ENCODE data around the gene SSPN.

SSPN gene

DNA sequence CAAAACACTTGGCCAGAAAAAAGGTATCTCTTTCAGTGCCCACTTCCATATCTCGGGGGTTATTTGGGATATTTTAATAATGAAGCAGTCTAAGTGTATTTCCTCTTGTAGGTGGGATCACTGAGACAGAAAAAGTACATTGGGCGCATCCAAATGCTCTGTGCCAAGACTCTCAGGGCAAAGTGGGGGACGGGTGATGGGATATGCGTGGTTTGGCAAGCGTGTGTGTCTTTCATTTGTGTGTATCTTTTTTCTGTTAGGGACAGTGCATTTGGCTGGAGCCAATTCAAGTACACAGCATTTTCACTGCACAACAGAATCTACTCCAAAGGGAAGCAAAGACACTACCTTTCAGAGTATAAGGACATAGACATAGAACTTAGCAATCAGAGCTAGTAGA, 29.3 kb downstream of the SSPN start:
- TF ChIP-seq, protein P1, sequence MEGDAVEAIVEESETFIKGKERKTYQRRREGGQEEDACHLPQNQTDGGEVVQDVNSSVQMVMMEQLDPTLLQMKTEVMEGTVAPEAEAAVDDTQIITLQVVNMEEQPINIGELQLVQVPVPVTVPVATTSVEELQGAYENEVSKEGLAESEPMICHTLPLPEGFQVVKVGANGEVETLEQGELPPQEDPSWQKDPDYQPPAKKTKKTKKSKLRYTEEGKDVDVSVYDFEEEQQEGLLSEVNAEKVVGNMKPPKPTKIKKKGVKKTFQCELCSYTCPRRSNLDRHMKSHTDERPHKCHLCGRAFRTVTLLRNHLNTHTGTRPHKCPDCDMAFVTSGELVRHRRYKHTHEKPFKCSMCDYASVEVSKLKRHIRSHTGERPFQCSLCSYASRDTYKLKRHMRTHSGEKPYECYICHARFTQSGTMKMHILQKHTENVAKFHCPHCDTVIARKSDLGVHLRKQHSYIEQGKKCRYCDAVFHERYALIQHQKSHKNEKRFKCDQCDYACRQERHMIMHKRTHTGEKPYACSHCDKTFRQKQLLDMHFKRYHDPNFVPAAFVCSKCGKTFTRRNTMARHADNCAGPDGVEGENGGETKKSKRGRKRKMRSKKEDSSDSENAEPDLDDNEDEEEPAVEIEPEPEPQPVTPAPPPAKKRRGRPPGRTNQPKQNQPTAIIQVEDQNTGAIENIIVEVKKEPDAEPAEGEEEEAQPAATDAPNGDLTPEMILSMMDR (IDR thresholded peaks at IDR 0.05; ENCODE audit: insufficient read depth, low read depth, low read length, missing control alignments) = no peak

DNA sequence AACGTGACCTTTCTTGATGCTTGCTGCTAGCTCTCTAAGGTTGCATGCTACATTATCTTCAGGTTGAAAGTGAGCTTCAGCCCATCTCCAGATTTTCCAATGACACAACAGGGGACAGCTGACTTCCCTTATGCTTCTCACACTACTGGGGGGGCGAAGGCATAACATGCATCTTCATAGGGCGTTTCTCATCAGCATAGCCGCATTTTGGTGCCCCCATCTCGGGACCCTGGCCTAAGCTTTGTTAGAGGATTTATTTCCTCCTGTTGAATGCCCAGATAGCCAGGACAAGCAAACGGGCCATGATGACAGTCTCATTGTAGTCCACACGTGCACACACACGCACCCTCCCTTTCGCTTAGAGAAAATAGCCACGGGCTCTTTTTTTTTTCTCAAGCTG, 30.7 kb downstream of the SSPN start:
- H3K4me3 ChIP-seq (ENCODE audit: low read length) = no peak overlapping the region
- TF ChIP-seq, protein P1 (IDR thresholded peaks at IDR 0.05; ENCODE audit: insufficient read depth, low read depth, low read length, missing control alignments) = no peak
- no peak for DNase-seq (ENCODE audit: low read depth)

More for the DNA sequence above, 29.3 kb downstream of the SSPN start:
- DNase-seq (ENCODE audit: low read depth) = no peak
- no peak overlapping the region for H3K4me3 ChIP-seq (ENCODE audit: low read length)

DNA sequence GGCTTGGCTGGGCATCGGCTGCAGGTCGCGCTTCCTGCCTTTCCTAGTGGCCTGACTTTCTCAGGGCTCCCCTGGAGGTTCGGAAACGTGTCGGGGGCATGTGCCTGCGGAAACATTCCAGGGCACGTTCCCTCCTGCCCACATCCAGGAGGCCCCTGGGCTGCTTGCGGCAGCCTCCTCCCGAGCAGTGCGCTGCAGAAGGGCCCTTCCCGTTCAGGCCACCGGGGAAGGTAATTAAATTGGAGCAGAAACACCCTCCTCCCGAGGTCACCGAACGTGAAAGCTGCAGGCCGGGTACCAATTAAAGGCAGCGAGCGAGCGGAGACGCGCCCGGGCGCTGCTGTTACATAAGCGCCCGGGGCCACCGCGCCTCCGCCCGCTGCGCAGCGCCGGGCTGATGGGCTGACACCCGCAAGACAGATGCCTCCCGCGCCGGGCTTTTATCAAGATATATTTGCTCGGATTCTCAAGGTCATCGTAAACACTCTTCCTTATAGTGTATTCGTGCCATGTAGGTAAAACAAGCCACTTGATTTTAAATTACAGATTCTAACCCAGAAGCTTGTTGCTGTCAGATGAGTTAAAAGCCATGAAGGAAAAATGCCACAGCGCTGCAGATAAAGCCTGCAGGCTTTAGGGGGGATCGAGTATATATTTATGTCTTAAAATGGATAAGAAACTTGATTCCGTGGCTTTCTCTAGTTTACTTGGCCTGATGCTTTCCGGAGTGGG, 31.4 kb downstream of the SSPN start:
- peak; percentile 68 for DNase-seq (ENCODE audit: low read depth)
- TF ChIP-seq, protein P1 (IDR thresholded peaks at IDR 0.05; ENCODE audit: insufficient read depth, low read depth, low read length, missing control alignments) = no peak
- peak overlapping the region; percentile 35 for H3K4me3 ChIP-seq (ENCODE audit: low read length)

DNA sequence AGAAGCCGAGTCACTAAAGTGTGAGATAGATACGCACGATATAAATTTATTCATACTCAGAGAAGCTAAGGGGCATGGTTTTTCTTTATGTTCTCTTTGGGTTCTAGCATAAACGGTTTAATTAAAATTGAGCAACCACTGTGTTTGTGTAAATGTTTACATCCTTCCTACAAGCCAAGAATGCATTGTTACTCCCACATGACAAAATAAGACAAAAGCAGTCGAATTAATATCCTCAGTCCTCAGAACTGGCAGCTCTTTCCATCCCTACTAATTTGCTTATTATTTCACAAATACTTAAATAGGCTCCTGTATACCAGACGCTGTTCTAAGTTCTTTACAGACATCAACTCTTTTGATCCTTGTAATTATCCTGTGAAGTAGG, 32.0 kb downstream of the SSPN start:
- no peak overlapping the region for H3K4me3 ChIP-seq (ENCODE audit: low read length)

DNA sequence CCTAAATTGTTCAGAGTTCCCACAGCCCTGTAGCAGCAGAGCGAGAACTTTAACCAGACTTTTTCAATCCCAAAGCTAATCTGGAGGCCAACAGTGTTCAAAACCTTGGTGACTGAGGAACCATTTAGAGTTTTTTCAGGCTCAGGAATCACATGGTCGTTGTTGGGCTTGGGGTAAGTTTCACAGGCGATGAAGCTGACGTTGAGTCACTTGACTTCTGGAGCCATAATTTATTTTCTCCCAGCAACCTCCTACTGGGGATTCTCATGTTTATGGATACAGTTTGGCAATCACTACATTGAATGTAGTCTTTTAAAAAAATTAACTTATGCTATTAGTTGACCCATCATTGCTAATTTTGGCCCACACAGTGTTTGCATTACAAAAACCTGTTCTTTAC, 34.5 kb downstream of the SSPN start:
- TF ChIP-seq, protein P1 (IDR thresholded peaks at IDR 0.05; ENCODE audit: insufficient read depth, low read depth, low read length, missing control alignments) = no peak
- no peak overlapping the region for H3K4me3 ChIP-seq (ENCODE audit: low read length)
- no peak for DNase-seq (ENCODE audit: low read depth)

More for the DNA sequence above, 32.0 kb downstream of the SSPN start:
- DNase-seq (ENCODE audit: low read depth) = no peak
- TF ChIP-seq, protein P1 (IDR thresholded peaks at IDR 0.05; ENCODE audit: insufficient read depth, low read depth, low read length, missing control alignments) = no peak

DNA sequence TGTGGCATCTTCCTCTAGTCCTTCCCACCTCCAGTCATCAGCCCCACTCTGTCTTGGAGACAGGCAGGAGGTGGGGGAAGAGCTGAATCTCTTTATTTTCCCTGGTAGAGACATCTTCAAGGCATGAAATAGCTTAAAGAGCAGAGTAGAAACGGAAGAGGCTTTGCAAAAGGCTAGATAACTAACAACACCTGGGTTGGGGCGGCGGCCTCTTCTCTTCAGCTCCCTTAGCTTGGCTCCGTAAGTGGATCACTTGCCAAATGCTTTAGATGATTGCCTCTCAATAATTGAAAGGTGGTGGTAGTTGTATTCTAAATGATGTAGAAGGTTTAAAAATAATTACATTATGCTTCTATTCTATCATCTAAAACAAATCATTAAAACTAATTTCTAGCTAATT, 36.1 kb downstream of the SSPN start:
- TF ChIP-seq, protein P1 (IDR thresholded peaks at IDR 0.05; ENCODE audit: insufficient read depth, low read depth, low read length, missing control alignments) = no peak
- H3K4me3 ChIP-seq (ENCODE audit: low read length) = no peak overlapping the region
- DNase-seq (ENCODE audit: low read depth) = no peak

DNA sequence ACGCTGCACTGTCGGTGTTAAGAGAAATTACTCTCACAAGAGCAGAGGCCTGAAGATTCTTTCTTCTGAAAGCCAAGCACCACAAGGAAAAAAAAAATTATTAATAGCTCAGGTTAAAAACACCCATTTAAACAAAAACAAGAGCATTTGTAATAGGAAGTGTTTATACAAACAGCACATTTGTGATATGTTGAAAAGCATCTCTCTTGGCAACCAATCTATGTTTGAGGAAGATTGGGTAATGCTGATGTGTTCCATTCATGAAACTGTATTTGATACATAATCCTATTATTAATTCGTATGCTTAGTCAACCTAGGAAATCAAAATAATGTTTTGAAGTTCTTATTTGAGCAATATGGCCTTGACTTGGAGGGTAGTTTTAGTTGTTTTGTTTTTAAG, 36.5 kb downstream of the SSPN start:
- H3K4me3 ChIP-seq (ENCODE audit: low read length) = no peak overlapping the region
- no peak for DNase-seq (ENCODE audit: low read depth)
- TF ChIP-seq, protein P1 (IDR thresholded peaks at IDR 0.05; ENCODE audit: insufficient read depth, low read depth, low read length, missing control alignments) = no peak
